ENCODE measurements around the gene ERGIC1. TPM values are rescaled to one million over a fixed set of nuclear protein-coding genes. Genes with fewer than 3 reads are reported as not detected.

Gene ERGIC1
- total and polyA plus RNA-seq, 7 donors = 49.9 to 116 (median 53.9) TPM

- Histone ChIP-seq H3K4me3 (no peak overlapping the region), H3K27me3 (ENCODE audit: insufficient read depth in 3 of 3, low read length in 2 of 3) (no peaks in the 10 kb centered on the region), H3K9me3 (no peaks in the 10 kb centered on the region), H3K27ac (no peak overlapping the region), H3K36me3 (ENCODE audit: insufficient read depth in 1 of 2, low read depth in 1 of 2) (no peaks in the 10 kb centered on the region), H3K4me1 (peaks cover 7% of the 10 kb centered on the region)
- DNase-seq = no peak
- no peak for ATAC-seq
- intact Hi-C loops (cut with DNase I) = no loop called here
- WGBS, 3 donors = 52 to 68% (median 57%) methylated on average over 6 of the region's 6 CpGs
- TF ChIP-seq CTCF (IDR thresholded peaks at IDR 0.05) = no peak
Measured at GRCh38 chr5:172828911-172829431, 5.1 kb upstream of the ERGIC1 start.

GRCh38 chr5:172830275-172830799, 3.7 kb upstream of the ERGIC1 start:
- Histone ChIP-seq H3K9me3 (no peaks in the 10 kb centered on the region), H3K4me1 (peaks cover 14% of the 10 kb centered on the region), H3K27ac (no peak overlapping the region), H3K27me3 (ENCODE audit: insufficient read depth in 3 of 3, low read length in 2 of 3) (no peaks in the 10 kb centered on the region), H3K36me3 (ENCODE audit: insufficient read depth in 1 of 2, low read depth in 1 of 2) (no peaks in the 10 kb centered on the region), H3K4me3 (no peak overlapping the region)
- TF ChIP-seq CTCF (IDR thresholded peaks at IDR 0.05) = no peak
- 96 to 100% (median 98%) methylated on average over 1 of the region's 1 CpG for WGBS, 3 donors
- DNase-seq (no peak), ATAC-seq (no peak)
- intact Hi-C loops (cut with DNase I) = loop anchor here in 1 of 2 donors (5.0 kb wide), 1 partner anchor 43 kb away; no protein-coding TSS in a partner anchor

- Histone ChIP-seq H3K9me3 (no peaks in the 10 kb centered on the region), H3K36me3 (ENCODE audit: insufficient read depth in 1 of 2, low read depth in 1 of 2) (no peaks in the 10 kb centered on the region), H3K4me3 (no peak overlapping the region), H3K27me3 (ENCODE audit: insufficient read depth in 3 of 3, low read length in 2 of 3) (no peaks in the 10 kb centered on the region), H3K27ac (no peak overlapping the region), H3K4me1 (peaks cover 21% of the 10 kb centered on the region)
- no peak for DNase-seq
- ATAC-seq = no peak
- no peak for TF ChIP-seq CTCF (IDR thresholded peaks at IDR 0.05)
- 73 to 76% (median 74%) methylated on average over 14 of the region's 14 CpGs for WGBS, 3 donors
- intact Hi-C loops (cut with DNase I) = loop anchor here in 1 of 2 donors (5.0 kb wide), 1 partner anchor 44 kb away; no protein-coding TSS in a partner anchor
Measured at GRCh38 chr5:172830876-172831662, 3.0 kb upstream of the ERGIC1 start.

GRCh38 chr5:172832383-172833315, 1.4 kb upstream of the ERGIC1 start:
- ATAC-seq (no peak), DNase-seq (no peak)
- intact Hi-C loops (cut with DNase I) = loop anchor here in 1 of 2 donors (5.0 kb wide), 1 partner anchor 45 kb away; no protein-coding TSS in a partner anchor
- no peaks in the 10 kb centered on the region for H3K9me3 ChIP-seq
- peak overlapping the region; percentile 82 for H3K27ac ChIP-seq
- TF ChIP-seq CTCF (IDR thresholded peaks at IDR 0.05) = no peak
- H3K36me3 ChIP-seq (ENCODE audit: insufficient read depth in 1 of 2, low read depth in 1 of 2) = no peaks in the 10 kb centered on the region
- no peaks in the 10 kb centered on the region for H3K27me3 ChIP-seq (ENCODE audit: insufficient read depth in 3 of 3, low read length in 2 of 3)
- H3K4me1 ChIP-seq = peaks cover 37% of the 10 kb centered on the region
- WGBS, 3 donors = 61 to 71% (median 67%) methylated on average over 14 of the region's 14 CpGs
- H3K4me3 ChIP-seq = no peak overlapping the region
